Measurements from ENCODE around the gene ZNF718.
"Not testable (repeated sequence)": the region's sequence is repeated elsewhere in the genome, so short reads cannot be mapped to it uniquely, and the experiment has no call there.

The ZNF718 gene

DNA sequence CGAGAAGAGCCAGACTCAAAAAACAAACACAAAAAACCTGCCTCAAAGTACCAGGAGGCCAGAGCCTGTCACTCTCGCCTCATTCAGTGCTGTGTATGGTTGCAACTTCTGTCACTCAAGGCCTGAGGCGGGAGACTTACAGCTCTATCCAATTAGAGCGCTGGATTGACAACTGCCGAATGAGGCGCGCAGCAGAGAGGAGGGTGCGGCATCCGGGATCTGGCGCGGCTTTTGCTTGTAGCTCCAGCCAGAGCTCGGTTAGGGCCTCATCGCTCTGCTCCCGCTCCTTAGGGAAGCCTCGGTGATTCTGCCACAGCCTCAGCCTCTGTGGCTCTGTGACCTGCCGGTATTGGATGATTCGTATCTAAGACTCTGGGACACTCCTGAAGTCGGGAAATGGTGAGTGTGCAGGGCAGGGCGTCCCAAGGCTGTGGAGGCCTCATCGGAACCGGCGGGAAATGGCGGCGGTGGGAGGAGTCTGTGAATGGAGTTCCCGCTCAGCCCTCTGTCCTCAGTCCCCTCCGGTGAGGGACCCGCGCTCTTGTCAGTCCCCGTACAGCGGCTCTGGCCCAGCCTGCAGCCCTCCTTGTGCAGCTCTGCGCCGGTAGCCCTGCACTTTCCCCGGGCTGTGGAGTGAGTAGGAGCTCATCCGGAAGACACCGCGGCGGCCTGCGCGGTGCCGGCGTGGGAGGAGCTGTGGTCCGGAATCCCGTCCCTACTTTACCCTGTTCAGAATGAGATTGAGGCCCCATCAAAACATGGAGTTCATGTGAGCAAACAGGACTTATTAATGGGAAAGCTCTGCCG, at the start of gene ZNF718:
Gene ZNF718, plus strand, starts transcription at position 227 of the 807 bp plus-strand sequence. Its CDS starts 170 bp downstream, at position 397.
- no peaks in the 10 kb centered on the region for H3K27me3 ChIP-seq (ENCODE audit: control insufficient read depth in 1 of 2, insufficient read depth in 2 of 2, low read length in 2 of 2)
- H3K9me3 ChIP-seq (ENCODE audit: control insufficient read depth in 2 of 2, low read length in 2 of 2) = no peaks in the 10 kb centered on the region
- H3K4me3 ChIP-seq (ENCODE audit: low read length in 2 of 2) = peak within 1 kb of the TSS; percentile 96 to 97
- peaks cover 9% of the 10 kb centered on the region for H3K4me1 ChIP-seq (ENCODE audit: control insufficient read depth, insufficient read depth, low read length)
- peak within 1 kb of the TSS; percentile 89 to 93 for H3K9ac ChIP-seq (ENCODE audit: low read length in 2 of 2)
- peak within 1 kb of the TSS; percentile 85 for H3K27ac ChIP-seq (ENCODE audit: low read length)
- peaks cover 5 to 16% of the 10 kb centered on the region in 2 donors for H3K36me3 ChIP-seq (ENCODE audit: control insufficient read depth in 2 of 2, insufficient read depth in 2 of 2, low read length in 2 of 2)

DNA sequence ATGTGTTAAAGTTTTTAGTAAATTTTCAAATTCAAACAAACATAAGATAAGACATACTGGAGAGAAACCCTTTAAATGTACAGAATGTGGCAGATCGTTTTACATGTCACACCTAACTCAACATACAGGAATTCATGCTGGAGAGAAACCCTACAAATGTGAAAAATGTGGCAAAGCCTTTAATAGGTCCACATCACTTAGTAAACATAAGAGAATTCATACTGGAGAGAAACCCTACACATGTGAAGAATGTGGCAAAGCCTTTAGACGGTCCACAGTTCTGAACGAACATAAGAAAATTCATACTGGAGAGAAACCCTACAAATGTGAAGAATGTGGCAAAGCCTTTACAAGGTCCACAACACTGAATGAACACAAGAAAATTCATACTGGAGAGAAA, 38.4 kb upstream of the ZNF718 start:
- H3K27ac ChIP-seq (ENCODE audit: low read length) = no peak overlapping the region
- H3K9me3 ChIP-seq (ENCODE audit: control insufficient read depth in 2 of 2, low read length in 2 of 2) = peaks cover 30 to 35% of the 10 kb centered on the region in 2 donors
- no peak overlapping the region for H3K4me3 ChIP-seq (ENCODE audit: low read length in 2 of 2)
- H3K9ac ChIP-seq (ENCODE audit: low read length in 2 of 2) = no peak overlapping the region
- H3K27me3 ChIP-seq (ENCODE audit: control insufficient read depth in 1 of 2, insufficient read depth in 2 of 2, low read length in 2 of 2) = no peaks in the 10 kb centered on the region
- H3K4me1 ChIP-seq (ENCODE audit: control insufficient read depth, insufficient read depth, low read length) = no peaks in the 10 kb centered on the region
- peaks cover 21 to 23% of the 10 kb centered on the region in 2 donors for H3K36me3 ChIP-seq (ENCODE audit: control insufficient read depth in 2 of 2, insufficient read depth in 2 of 2, low read length in 2 of 2)

DNA sequence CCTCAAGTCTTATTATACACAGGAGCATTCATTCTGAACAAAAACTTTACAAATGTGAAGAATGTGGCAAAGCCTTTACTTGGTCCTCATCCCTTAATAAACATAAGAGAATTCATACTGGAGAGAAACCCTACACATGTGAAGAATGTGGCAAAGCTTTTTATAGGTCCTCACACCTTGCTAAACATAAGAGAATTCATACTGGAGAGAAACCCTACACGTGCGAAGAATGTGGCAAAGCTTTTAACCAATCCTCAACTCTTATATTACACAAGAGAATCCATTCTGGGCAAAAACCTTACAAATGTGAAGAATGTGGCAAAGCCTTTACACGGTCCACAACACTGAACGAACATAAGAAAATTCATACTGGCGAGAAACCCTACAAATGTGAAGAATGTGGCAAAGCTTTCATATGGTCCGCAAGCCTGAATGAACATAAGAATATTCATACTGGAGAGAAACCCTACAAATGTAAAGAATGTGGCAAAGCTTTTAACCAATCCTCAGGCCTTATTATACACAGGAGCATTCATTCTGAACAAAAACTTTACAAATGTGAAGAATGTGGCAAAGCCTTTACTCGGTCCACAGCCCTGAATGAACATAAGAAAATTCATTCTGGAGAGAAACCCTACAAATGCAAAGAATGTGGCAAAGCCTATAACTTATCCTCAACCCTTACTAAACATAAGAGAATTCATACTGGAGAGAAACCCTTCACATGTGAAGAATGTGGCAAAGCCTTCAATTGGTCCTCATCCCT, 37.6 kb upstream of the ZNF718 start:
- Histone ChIP-seq H3K36me3 (ENCODE audit: control insufficient read depth in 2 of 2, insufficient read depth in 2 of 2, low read length in 2 of 2) (peaks cover 20 to 26% of the 10 kb centered on the region in 2 donors), H3K4me3 (ENCODE audit: low read length in 2 of 2) (peak overlapping the region in 1 of 2 donors; percentile 5), H3K9me3 (ENCODE audit: control insufficient read depth in 2 of 2, low read length in 2 of 2) (peaks cover 34 to 42% of the 10 kb centered on the region in 2 donors)
- H3K27me3 ChIP-seq (ENCODE audit: control insufficient read depth in 1 of 2, insufficient read depth in 2 of 2, low read length in 2 of 2); H3K4me1 ChIP-seq (ENCODE audit: control insufficient read depth, insufficient read depth, low read length); H3K27ac ChIP-seq (ENCODE audit: low read length); H3K9ac ChIP-seq (ENCODE audit: low read length in 2 of 2): not testable (repeated sequence)

DNA sequence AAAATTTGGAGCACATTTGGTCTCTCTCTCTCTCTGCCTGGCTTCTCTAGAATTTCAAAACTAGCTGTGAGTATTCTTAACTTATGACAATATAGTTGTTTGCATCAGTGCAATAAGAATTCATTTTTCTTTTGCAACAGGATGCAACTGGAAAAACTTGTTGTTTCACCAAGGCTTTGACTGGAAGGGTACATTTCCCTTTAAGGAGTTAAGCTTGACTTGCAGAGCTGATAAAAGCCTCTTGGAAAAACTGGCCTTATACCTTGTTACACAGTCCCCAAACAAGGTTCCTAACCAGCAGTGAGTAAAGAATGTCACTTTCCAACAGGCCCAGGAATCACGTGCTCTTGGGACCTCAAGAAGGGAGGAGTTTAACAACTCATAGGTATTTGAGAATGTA, 25.9 kb upstream of the ZNF718 start:
- Histone ChIP-seq H3K27me3 (ENCODE audit: control insufficient read depth in 1 of 2, insufficient read depth in 2 of 2, low read length in 2 of 2) (peaks cover 0 to 2% of the 10 kb centered on the region in 2 donors), H3K4me1 (ENCODE audit: control insufficient read depth, insufficient read depth, low read length) (no peaks in the 10 kb centered on the region), H3K9me3 (ENCODE audit: control insufficient read depth in 2 of 2, low read length in 2 of 2) (peaks cover 30 to 33% of the 10 kb centered on the region in 2 donors), H3K9ac (ENCODE audit: low read length in 2 of 2) (no peak overlapping the region), H3K4me3 (ENCODE audit: low read length in 2 of 2) (no peak overlapping the region), H3K36me3 (ENCODE audit: control insufficient read depth in 2 of 2, insufficient read depth in 2 of 2, low read length in 2 of 2) (no peaks in the 10 kb centered on the region), H3K27ac (ENCODE audit: low read length) (no peak overlapping the region)

DNA sequence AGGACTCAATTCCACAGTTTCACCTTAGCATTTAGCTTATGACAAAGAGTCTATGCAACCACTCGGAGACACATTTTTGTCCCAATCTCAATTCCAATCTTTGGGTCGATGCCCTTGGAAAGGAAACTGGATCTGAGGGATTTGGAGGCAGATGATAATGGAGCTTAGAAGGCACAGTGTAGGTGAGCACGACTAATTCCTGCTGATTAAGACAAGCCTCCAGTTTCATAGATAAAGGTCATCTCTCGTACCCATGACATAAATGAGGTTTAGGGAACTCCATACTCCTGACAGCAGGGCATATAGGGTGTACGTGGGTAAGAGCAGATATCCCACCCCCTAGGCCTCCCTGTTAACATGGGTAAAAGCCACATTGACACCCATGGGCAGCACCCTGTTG, 24.4 kb upstream of the ZNF718 start:
- Histone ChIP-seq H3K9me3 (ENCODE audit: control insufficient read depth in 2 of 2, low read length in 2 of 2) (peaks cover 20 to 21% of the 10 kb centered on the region in 2 donors), H3K4me1 (ENCODE audit: control insufficient read depth, insufficient read depth, low read length) (no peaks in the 10 kb centered on the region), H3K4me3 (ENCODE audit: low read length in 2 of 2) (peak overlapping the region in 1 of 2 donors; percentile 48), H3K27me3 (ENCODE audit: control insufficient read depth in 1 of 2, insufficient read depth in 2 of 2, low read length in 2 of 2) (peaks cover 0 to 2% of the 10 kb centered on the region in 2 donors), H3K27ac (ENCODE audit: low read length) (no peak overlapping the region), H3K9ac (ENCODE audit: low read length in 2 of 2) (no peak overlapping the region), H3K36me3 (ENCODE audit: control insufficient read depth in 2 of 2, insufficient read depth in 2 of 2, low read length in 2 of 2) (no peaks in the 10 kb centered on the region)

DNA sequence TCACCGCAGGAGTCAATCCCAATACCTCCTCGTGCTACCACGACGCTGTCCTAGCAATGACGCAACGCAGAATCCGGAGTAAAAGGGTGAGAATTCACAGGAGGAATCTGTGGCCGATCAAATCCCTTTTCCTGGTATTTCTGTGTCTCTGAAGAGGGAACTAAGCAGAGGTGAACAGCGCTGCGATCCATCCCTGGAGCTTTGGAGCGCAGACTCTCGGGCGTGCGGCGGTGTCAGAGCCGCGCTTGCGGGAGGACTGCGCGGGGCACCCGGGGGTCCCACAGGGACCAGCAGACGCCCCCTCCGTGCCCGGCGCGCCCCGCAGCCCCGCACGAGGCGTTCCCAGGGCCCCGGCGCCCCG, 17.2 kb upstream of the ZNF718 start:
- peaks cover 3 to 9% of the 10 kb centered on the region in 2 donors for H3K9me3 ChIP-seq (ENCODE audit: control insufficient read depth in 2 of 2, low read length in 2 of 2)
- H3K27ac ChIP-seq (ENCODE audit: low read length) = no peak overlapping the region
- H3K9ac ChIP-seq (ENCODE audit: low read length in 2 of 2) = no peak overlapping the region
- H3K36me3 ChIP-seq (ENCODE audit: control insufficient read depth in 2 of 2, insufficient read depth in 2 of 2, low read length in 2 of 2) = no peaks in the 10 kb centered on the region
- H3K4me3 ChIP-seq (ENCODE audit: low read length in 2 of 2) = peak overlapping the region; percentile 34 to 69
- peaks cover 9% of the 10 kb centered on the region for H3K4me1 ChIP-seq (ENCODE audit: control insufficient read depth, insufficient read depth, low read length)
- peaks cover 41 to 44% of the 10 kb centered on the region in 2 donors for H3K27me3 ChIP-seq (ENCODE audit: control insufficient read depth in 1 of 2, insufficient read depth in 2 of 2, low read length in 2 of 2)

DNA sequence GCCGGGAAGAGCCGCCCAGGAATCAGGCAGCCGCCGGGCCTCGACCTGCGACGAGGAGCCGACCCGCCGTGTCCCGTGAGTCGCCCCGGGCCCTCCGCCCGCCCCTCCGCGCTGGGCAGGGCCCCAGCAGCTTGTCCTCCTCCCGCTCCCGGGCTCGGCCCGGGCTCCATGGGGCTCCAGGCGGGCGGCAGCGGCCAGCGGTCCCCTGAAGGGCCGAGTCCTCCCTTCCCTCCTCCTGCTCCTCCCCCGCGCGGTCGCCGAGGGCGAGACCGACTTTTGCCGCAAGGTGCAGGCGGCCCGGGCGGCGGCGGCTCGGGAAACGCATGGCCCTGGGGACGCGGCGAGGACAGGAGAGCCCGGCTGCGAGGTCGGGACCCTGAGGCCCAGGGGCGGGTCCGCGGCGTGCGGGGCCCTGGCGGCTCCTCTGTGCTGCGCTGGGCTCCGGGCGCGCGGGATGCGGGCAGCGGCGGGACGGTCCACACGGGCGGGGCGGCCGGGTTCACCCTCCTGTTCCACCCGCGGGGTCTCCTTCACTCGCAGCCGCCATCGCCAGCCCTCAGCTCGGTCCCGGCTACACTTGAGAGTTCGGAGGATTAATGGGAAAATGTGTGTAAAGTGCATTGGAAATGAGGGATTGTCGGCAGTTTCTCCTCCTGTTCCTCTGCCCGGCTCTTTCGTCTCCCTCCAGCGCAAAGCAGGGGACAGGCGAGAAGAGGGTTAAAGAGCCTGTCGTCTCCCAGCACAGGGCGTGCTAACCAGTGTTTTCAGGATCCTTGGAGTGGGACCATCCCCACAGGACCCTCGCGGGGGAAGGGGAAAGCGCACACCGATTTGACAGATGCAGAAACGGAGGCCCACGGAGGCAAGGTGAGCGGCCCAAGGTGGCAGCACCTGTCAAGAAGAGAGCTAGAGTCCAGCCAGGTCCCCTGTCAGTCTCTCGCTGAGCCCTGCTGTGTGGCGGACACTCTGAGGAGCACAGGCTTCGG, 16.6 kb upstream of the ZNF718 start:
- H3K36me3 ChIP-seq (ENCODE audit: control insufficient read depth in 2 of 2, insufficient read depth in 2 of 2, low read length in 2 of 2) = no peaks in the 10 kb centered on the region
- H3K9ac ChIP-seq (ENCODE audit: low read length in 2 of 2) = no peak overlapping the region
- H3K4me3 ChIP-seq (ENCODE audit: low read length in 2 of 2) = peak overlapping the region; percentile 50 to 69
- peaks cover 41 to 44% of the 10 kb centered on the region in 2 donors for H3K27me3 ChIP-seq (ENCODE audit: control insufficient read depth in 1 of 2, insufficient read depth in 2 of 2, low read length in 2 of 2)
- peaks cover 9% of the 10 kb centered on the region for H3K4me1 ChIP-seq (ENCODE audit: control insufficient read depth, insufficient read depth, low read length)
- no peak overlapping the region for H3K27ac ChIP-seq (ENCODE audit: low read length)
- H3K9me3 ChIP-seq (ENCODE audit: control insufficient read depth in 2 of 2, low read length in 2 of 2) = peaks cover 3 to 5% of the 10 kb centered on the region in 2 donors

DNA sequence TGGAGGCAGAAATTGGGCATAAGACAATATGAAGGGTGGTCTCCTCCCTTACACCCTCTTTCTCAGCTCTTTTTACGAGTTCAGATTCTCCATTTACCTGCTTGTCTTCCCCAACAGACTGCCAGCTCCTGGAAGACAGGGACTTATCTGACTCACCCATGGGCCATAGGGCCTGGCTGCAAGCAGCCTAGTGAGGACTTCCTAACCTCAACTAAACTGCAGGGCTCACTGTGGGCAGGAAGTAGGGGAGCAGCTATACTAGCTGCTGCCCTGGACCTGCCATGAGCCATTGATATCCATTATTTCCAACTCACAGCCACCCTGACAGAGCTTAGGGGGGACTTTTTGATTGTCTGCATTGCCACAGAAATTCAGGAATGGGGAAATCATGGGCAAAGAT, 11.5 kb upstream of the ZNF718 start:
- H3K9ac ChIP-seq (ENCODE audit: low read length in 2 of 2) = no peak overlapping the region
- H3K27me3 ChIP-seq (ENCODE audit: control insufficient read depth in 1 of 2, insufficient read depth in 2 of 2, low read length in 2 of 2) = peaks cover 22 to 33% of the 10 kb centered on the region in 2 donors
- no peak overlapping the region for H3K27ac ChIP-seq (ENCODE audit: low read length)
- H3K4me1 ChIP-seq (ENCODE audit: control insufficient read depth, insufficient read depth, low read length) = peaks cover 5% of the 10 kb centered on the region
- H3K4me3 ChIP-seq (ENCODE audit: low read length in 2 of 2) = no peak overlapping the region
- no peaks in the 10 kb centered on the region for H3K36me3 ChIP-seq (ENCODE audit: control insufficient read depth in 2 of 2, insufficient read depth in 2 of 2, low read length in 2 of 2)
- peaks cover 0 to 3% of the 10 kb centered on the region in 2 donors for H3K9me3 ChIP-seq (ENCODE audit: control insufficient read depth in 2 of 2, low read length in 2 of 2)

DNA sequence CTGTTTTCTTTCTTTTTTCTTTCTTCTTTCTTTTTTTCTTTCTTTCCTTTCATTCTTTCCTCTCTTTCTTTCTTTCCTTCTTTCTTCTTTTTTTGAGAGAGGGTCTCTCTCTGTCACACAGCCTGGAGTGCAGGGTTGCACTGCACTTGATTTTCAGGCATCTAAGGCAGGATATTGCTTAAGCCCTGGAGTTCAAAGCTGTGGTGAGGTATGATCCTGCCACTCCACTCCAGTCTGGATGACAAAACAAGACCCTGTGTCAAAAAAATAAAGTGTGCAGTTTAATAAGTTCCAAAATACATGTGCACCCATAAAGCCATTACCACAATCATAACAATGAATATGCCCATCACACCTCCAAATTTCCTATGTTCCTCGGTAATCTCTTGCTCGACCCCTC, 10.6 kb upstream of the ZNF718 start:
- Histone ChIP-seq H3K9me3 (ENCODE audit: control insufficient read depth in 2 of 2, low read length in 2 of 2) (peaks cover 0 to 3% of the 10 kb centered on the region in 2 donors), H3K27ac (ENCODE audit: low read length) (no peak overlapping the region), H3K27me3 (ENCODE audit: control insufficient read depth in 1 of 2, insufficient read depth in 2 of 2, low read length in 2 of 2) (peaks cover 12 to 25% of the 10 kb centered on the region in 2 donors), H3K4me3 (ENCODE audit: low read length in 2 of 2) (no peak overlapping the region), H3K4me1 (ENCODE audit: control insufficient read depth, insufficient read depth, low read length) (no peaks in the 10 kb centered on the region), H3K36me3 (ENCODE audit: control insufficient read depth in 2 of 2, insufficient read depth in 2 of 2, low read length in 2 of 2) (no peaks in the 10 kb centered on the region), H3K9ac (ENCODE audit: low read length in 2 of 2) (no peak overlapping the region)

DNA sequence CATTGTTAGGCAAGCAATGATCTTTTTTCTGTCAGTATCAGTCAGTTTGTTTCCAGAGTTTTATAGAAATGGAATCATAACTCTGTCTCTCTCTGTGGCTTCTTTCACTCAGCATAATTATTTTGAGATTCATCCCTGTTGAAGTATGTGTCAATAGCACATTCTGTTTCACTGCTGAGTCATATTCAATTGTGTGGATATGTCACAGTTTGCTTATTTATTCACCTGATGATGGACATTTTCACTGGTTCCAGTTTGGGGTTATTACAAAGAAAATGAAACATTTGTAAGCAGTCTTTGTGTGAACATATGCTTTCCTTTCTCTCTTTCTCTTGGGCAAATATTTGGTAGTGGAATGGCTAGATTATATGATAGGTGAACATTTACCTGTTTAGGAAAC, 10.2 kb upstream of the ZNF718 start:
- H3K4me3 ChIP-seq (ENCODE audit: low read length in 2 of 2) = no peak overlapping the region
- H3K36me3 ChIP-seq (ENCODE audit: control insufficient read depth in 2 of 2, insufficient read depth in 2 of 2, low read length in 2 of 2) = no peaks in the 10 kb centered on the region
- H3K9me3 ChIP-seq (ENCODE audit: control insufficient read depth in 2 of 2, low read length in 2 of 2) = peaks cover 0 to 3% of the 10 kb centered on the region in 2 donors
- H3K27ac ChIP-seq (ENCODE audit: low read length) = no peak overlapping the region
- H3K4me1 ChIP-seq (ENCODE audit: control insufficient read depth, insufficient read depth, low read length) = no peaks in the 10 kb centered on the region
- peaks cover 8 to 20% of the 10 kb centered on the region in 2 donors for H3K27me3 ChIP-seq (ENCODE audit: control insufficient read depth in 1 of 2, insufficient read depth in 2 of 2, low read length in 2 of 2)
- no peak overlapping the region for H3K9ac ChIP-seq (ENCODE audit: low read length in 2 of 2)
